ENCODE data around the gene C16orf95.

- TF ChIP-seq CTCF (IDR thresholded peaks at IDR 0.05) (no peak), ZFX (IDR thresholded peaks at IDR 0.05; ENCODE audit: borderline replicate concordance) (no peak)
These were observed 26.5 kb upstream of the C16orf95 start for GRCh38 chr16:87343753-87344050.
